HEK293T (cell line): ENCODE results near the gene AHNAK2.

Experiments used
- CTCF ChIA-PET: fragments of 350-600 bp; formaldehyde crosslinking; extraction: SDS; loops from one replicate; lab custom pipeline; 2021; ENCODE audit warnings: antibody characterized with exemption, inconsistent platforms; lab: Yijun Ruan, JAX
- POLR2A ChIA-PET: fragments of 350-600 bp; formaldehyde crosslinking; extraction: SDS; loops from one replicate; lab custom pipeline; 2020; ENCODE audit warnings: antibody characterized with exemption, inconsistent platforms; lab: Yijun Ruan, JAX
- DNase-seq: peaks from one replicate; pipeline ENCODE4 v3.0.0; 2012; ENCODE audit warnings: mixed read lengths; ENCODE audit errors: extremely low spot score
- ARNT ChIP-seq: fragments of 450-650 bp; IDR thresholded peaks from 2 replicates; pipeline ENCODE4 v1.6.1; 2017; ENCODE audit warnings: mild to moderate bottlenecking
- BHLHE40 ChIP-seq: fragments of 450-650 bp; IDR thresholded peaks from 2 replicates; pipeline ENCODE4 v1.6.1; 2016; ENCODE audit warnings: mild to moderate bottlenecking, moderate library complexity, borderline replicate concordance
- CTBP1 ChIP-seq: fragments of 450-650 bp; IDR thresholded peaks from 2 replicates; pipeline ENCODE4 v1.6.1; 2016; ENCODE audit warnings: borderline replicate concordance
- ELF4 ChIP-seq: fragments of 450-650 bp; IDR thresholded peaks from 2 replicates; pipeline ENCODE4 v1.6.1; 2017; ENCODE audit warnings: antibody characterized with exemption
- FOXA1 ChIP-seq: fragments of 450-650 bp; IDR thresholded peaks from 2 replicates; pipeline ENCODE4 v1.6.1; 2016; ENCODE audit warnings: mild to moderate bottlenecking
- FOXK2 ChIP-seq: fragments of 450-650 bp; IDR thresholded peaks from 2 replicates; pipeline ENCODE4 v1.6.1; 2016; ENCODE audit warnings: mild to moderate bottlenecking
- FOXM1 ChIP-seq: fragments of 450-650 bp; IDR thresholded peaks from 2 replicates; pipeline ENCODE4 v1.6.1; 2017; ENCODE audit warnings: mild to moderate bottlenecking, borderline replicate concordance
- HDGF ChIP-seq: fragments of 450-650 bp; IDR thresholded peaks from 2 replicates; pipeline ENCODE4 v1.6.1; 2017; ENCODE audit warnings: antibody characterized with exemption, borderline replicate concordance
- L3MBTL2 ChIP-seq: fragments of 450-650 bp; conservative IDR thresholded peaks from 2 replicates; pipeline ENCODE4 v1.6.1; 2016; ENCODE audit warnings: mild to moderate bottlenecking
- LEF1 ChIP-seq: fragments of 450-650 bp; IDR thresholded peaks from 2 replicates; pipeline ENCODE4 v1.6.1; 2017; ENCODE audit warnings: mild to moderate bottlenecking, borderline replicate concordance
- NFRKB ChIP-seq: fragments of 450-650 bp; IDR thresholded peaks from 2 replicates; pipeline ENCODE4 v1.6.1; 2016; ENCODE audit warnings: mild to moderate bottlenecking, moderate library complexity
- SP1 ChIP-seq: fragments of 450-650 bp; IDR thresholded peaks from 2 replicates; pipeline ENCODE4 v1.6.1; 2017
- SUZ12 ChIP-seq: fragments of 450-650 bp; IDR thresholded peaks from 2 replicates; pipeline ENCODE4 v1.6.1; 2016; ENCODE audit warnings: mild to moderate bottlenecking
- TARDBP ChIP-seq: fragments of 450-650 bp; IDR thresholded peaks from 2 replicates; pipeline ENCODE4 v1.6.1; 2016
- ZNF384 ChIP-seq: fragments of 450-650 bp; IDR thresholded peaks from 2 replicates; pipeline ENCODE4 v1.6.1; 2016
- TF ChIP-seq, protein P1 (sequence below): fragments of 450-650 bp; IDR thresholded peaks from 2 replicates; pipeline ENCODE4 v1.6.1; 2016

The AHNAK2 gene

DNA sequence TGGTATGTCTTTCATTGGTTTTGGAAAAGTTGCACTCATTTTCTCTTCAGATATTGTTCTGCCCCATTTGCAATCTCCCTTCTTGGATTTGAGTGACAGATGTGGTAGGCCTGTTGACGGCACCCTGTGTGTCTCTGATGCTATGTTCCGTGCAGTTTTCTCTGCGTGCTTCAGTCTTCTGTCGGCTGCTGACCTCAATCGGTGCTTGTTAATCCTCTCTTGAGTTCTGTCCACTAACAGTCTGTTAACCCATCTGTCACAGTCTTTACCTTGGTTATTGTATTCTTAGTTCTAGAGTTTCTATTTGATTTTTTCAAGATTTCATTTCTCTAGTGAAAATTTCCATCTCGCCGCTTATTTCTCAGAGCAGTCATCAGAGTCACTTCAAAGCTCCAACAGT, 74.2 kb downstream of the AHNAK2 start:
- CTCF ChIA-PET, result no interaction called here
- no peak for DNase-seq
- POLR2A ChIA-PET, result no interaction called here

GRCh38 chr14:104900639-104901512, 77.3 kb downstream of the AHNAK2 start:
- no peak for DNase-seq
- TF ChIP-seq L3MBTL2 (no peak), TARDBP (no peak), NFRKB (no peak), HDGF (no peak), CTBP1 (no peak), SUZ12 (no peak), BHLHE40 (no peak), ARNT (no peak), FOXK2 (no peak), ELF4 (no peak), FOXM1 (no peak), LEF1 (no peak), ZNF384 (no peak), SP1 (no peak), FOXA1 (no peak)
- TF ChIP-seq, protein P1, sequence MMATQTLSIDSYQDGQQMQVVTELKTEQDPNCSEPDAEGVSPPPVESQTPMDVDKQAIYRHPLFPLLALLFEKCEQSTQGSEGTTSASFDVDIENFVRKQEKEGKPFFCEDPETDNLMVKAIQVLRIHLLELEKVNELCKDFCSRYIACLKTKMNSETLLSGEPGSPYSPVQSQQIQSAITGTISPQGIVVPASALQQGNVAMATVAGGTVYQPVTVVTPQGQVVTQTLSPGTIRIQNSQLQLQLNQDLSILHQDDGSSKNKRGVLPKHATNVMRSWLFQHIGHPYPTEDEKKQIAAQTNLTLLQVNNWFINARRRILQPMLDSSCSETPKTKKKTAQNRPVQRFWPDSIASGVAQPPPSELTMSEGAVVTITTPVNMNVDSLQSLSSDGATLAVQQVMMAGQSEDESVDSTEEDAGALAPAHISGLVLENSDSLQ, result no peak
- CTCF ChIA-PET, result interaction anchor here (0.9 to 1.0 kb wide), 2 partner anchors 11 to 15 kb away, joined by 5 read pairs; no protein-coding TSS in a partner anchor
- POLR2A ChIA-PET, result no interaction called here

More for the DNA sequence above, 74.2 kb downstream of the AHNAK2 start:
- TF ChIP-seq TARDBP (no peak), FOXK2 (no peak), FOXA1 (no peak), ARNT (no peak), ELF4 (no peak), SP1 (no peak), NFRKB (no peak), BHLHE40 (no peak), LEF1 (no peak), FOXM1 (no peak), HDGF (no peak), CTBP1 (no peak), SUZ12 (no peak), ZNF384 (no peak), L3MBTL2 (no peak)
- TF ChIP-seq, protein P1, result no peak

DNA sequence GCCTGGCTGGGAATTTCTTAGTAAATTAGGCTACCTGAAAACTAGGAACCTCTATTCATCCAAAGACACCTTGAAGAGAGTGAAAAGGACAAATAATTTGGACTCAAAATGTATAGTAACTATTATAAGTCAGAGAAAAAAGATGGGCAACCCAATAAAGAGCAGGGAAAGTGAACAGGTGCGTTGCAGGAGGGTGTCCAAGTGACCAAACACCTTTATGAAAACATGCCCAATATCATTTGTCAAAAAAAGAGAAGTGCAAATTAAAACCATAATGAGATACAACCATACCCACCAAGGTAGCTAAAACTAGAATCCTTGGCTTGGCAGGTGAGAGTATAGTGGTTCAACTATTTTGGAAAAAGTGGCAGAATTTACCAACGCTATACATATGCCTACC, 78.4 kb downstream of the AHNAK2 start:
- ChIA-PET POLR2A (no interaction called here), CTCF (interaction anchor here (0.9 to 1.2 kb wide), 2 partner anchors 9 to 16 kb away, joined by 3 to 5 read pairs; no protein-coding TSS in a partner anchor)
- TF ChIP-seq FOXA1, result no peak
- no peak for TF ChIP-seq FOXK2
- TF ChIP-seq HDGF, result no peak
- no peak for TF ChIP-seq TARDBP
- no peak for TF ChIP-seq ELF4
- TF ChIP-seq FOXM1, result no peak
- TF ChIP-seq LEF1, result no peak
- no peak for TF ChIP-seq NFRKB
- TF ChIP-seq BHLHE40, result no peak
- TF ChIP-seq SP1, result no peak
- TF ChIP-seq, protein P1, result no peak
- TF ChIP-seq L3MBTL2, result no peak
- no peak for DNase-seq

DNA sequence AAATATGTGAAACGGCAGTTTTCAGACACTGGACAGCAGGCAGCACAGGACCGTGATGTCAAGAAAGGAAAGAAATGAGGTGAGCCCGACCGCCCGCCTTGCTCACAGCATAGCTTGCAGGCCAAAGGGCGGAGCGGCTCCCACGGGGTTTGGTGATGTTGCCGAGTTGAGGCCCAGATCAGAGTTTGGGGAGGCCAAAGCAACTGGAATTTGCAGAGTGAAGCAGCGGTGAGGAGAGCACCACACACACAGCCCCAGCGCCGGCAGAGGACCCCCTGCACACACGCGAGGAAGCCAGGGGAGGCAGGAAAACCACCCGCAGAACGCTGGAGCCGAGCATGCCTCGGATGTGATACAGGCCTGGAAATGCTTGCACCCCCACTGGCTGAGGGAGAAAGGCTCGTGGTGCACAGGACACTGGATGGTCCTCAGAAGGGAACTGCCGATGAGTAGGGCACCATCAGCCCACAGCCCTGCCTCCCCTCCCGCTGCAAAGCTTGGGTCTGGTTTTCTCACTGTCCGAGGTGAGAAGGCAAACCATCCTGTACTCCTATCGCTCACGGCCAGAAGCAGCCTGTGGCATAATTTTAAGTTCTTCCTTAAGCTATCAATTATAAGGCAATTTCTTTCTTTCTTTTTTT, 79.2 kb downstream of the AHNAK2 start:
- ChIA-PET CTCF (interaction anchor here (1.2 kb wide), 1 partner anchor 10 kb away, joined by 3 read pairs; no protein-coding TSS in a partner anchor), POLR2A (no interaction called here)
- no peak for TF ChIP-seq FOXA1
- no peak for TF ChIP-seq SP1
- TF ChIP-seq, protein P1, result no peak
- no peak for TF ChIP-seq HDGF
- TF ChIP-seq CTBP1, result no peak
- no peak for TF ChIP-seq BHLHE40
- no peak for TF ChIP-seq L3MBTL2
- TF ChIP-seq SUZ12, result no peak
- TF ChIP-seq TARDBP, result no peak
- no peak for TF ChIP-seq ZNF384
- TF ChIP-seq NFRKB, result no peak
- no peak for TF ChIP-seq ARNT
- no peak for TF ChIP-seq LEF1
- no peak for TF ChIP-seq ELF4
- no peak for TF ChIP-seq FOXK2
- TF ChIP-seq FOXM1, result no peak
- DNase-seq, result no peak

DNA sequence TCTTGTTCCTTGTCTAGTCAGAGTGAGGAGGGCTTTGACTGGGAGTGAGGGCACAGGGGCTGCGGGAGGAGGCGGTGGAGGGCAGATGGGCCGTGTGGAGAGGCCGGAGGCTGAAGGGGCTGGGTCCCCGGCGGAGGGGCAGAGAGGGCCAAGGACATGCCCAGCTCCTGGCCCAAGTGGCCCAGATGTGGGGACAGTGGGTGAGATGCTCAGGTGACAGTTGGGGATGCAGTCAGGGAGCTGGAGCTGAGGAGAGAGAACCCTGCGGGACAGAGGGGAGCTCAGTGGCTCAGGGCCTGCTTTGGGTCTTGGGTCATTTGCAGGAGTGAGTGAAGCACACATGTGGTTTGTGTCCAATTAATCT, 80.0 kb downstream of the AHNAK2 start:
- TF ChIP-seq BHLHE40, result no peak
- no peak for DNase-seq
- CTCF ChIA-PET, result no interaction called here
- POLR2A ChIA-PET, result no interaction called here
